ENCODE data around the gene NTN4.

DNA sequence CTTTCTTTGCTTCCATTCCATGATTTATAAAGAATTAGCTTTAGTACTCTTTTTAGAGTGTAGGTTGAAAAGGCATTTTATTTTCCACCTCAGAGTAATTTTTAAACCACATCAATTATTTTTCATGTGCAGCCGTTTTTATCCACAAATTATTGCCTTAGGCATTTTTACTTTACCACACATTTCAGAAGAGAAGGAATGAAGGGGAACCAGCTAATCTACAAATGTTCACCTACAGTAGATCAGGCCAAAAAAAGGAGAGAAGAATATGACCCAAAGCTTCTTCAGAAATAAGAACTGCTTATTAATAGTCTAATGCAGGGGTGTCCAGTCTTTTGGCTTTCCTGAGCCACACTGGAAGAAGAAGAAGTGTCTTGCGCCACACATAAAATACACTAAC, 19.8 kb upstream of the NTN4 start:
- TF ChIP-seq, protein P1, sequence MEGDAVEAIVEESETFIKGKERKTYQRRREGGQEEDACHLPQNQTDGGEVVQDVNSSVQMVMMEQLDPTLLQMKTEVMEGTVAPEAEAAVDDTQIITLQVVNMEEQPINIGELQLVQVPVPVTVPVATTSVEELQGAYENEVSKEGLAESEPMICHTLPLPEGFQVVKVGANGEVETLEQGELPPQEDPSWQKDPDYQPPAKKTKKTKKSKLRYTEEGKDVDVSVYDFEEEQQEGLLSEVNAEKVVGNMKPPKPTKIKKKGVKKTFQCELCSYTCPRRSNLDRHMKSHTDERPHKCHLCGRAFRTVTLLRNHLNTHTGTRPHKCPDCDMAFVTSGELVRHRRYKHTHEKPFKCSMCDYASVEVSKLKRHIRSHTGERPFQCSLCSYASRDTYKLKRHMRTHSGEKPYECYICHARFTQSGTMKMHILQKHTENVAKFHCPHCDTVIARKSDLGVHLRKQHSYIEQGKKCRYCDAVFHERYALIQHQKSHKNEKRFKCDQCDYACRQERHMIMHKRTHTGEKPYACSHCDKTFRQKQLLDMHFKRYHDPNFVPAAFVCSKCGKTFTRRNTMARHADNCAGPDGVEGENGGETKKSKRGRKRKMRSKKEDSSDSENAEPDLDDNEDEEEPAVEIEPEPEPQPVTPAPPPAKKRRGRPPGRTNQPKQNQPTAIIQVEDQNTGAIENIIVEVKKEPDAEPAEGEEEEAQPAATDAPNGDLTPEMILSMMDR (IDR thresholded peaks at IDR 0.05; ENCODE audit: low read depth, low read length, missing input control) = no peak
- TF ChIP-seq, protein P2, sequence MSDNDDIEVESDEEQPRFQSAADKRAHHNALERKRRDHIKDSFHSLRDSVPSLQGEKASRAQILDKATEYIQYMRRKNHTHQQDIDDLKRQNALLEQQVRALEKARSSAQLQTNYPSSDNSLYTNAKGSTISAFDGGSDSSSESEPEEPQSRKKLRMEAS (IDR thresholded peaks at IDR 0.05) = no peak
- TF ChIP-seq TAF1 (conservative IDR thresholded peaks at IDR 0.05) = no peak
- no peak for TF ChIP-seq JUND (IDR thresholded peaks at IDR 0.05)
- TF ChIP-seq RAD21 (IDR thresholded peaks at IDR 0.05) = no peak
- TF ChIP-seq, protein P3, sequence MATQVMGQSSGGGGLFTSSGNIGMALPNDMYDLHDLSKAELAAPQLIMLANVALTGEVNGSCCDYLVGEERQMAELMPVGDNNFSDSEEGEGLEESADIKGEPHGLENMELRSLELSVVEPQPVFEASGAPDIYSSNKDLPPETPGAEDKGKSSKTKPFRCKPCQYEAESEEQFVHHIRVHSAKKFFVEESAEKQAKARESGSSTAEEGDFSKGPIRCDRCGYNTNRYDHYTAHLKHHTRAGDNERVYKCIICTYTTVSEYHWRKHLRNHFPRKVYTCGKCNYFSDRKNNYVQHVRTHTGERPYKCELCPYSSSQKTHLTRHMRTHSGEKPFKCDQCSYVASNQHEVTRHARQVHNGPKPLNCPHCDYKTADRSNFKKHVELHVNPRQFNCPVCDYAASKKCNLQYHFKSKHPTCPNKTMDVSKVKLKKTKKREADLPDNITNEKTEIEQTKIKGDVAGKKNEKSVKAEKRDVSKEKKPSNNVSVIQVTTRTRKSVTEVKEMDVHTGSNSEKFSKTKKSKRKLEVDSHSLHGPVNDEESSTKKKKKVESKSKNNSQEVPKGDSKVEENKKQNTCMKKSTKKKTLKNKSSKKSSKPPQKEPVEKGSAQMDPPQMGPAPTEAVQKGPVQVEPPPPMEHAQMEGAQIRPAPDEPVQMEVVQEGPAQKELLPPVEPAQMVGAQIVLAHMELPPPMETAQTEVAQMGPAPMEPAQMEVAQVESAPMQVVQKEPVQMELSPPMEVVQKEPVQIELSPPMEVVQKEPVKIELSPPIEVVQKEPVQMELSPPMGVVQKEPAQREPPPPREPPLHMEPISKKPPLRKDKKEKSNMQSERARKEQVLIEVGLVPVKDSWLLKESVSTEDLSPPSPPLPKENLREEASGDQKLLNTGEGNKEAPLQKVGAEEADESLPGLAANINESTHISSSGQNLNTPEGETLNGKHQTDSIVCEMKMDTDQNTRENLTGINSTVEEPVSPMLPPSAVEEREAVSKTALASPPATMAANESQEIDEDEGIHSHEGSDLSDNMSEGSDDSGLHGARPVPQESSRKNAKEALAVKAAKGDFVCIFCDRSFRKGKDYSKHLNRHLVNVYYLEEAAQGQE (IDR thresholded peaks at IDR 0.05) = no peak
- no peak for TF ChIP-seq NR2F2 (IDR thresholded peaks at IDR 0.05)
- TF ChIP-seq SP1 (IDR thresholded peaks at IDR 0.05) = no peak
- no peak for TF ChIP-seq EGR1 (IDR thresholded peaks at IDR 0.05; ENCODE audit: low read depth in 2 of 2)
- no peak for TF ChIP-seq YY1 (IDR thresholded peaks at IDR 0.05)
- TF ChIP-seq GABPA (IDR thresholded peaks at IDR 0.05 in 1 of 2, conservative IDR thresholded peaks at IDR 0.05 in 1 of 2) = no peak

Data from liver (tissue), 3 donors.